Smooth muscle cell (in vitro differentiated cells): ENCODE results near the gene CCDC159. TPM values are rescaled to one million over a fixed set of nuclear protein-coding genes. Genes with fewer than 3 reads are reported as not detected.

Experiments used
- DNase-seq: peaks from one replicate; lab custom pipeline; 2025; ENCODE audit not compliant: unreplicated experiment; lab: John Stamatoyannopoulos, UW
- H2AFZ ChIP-seq: fragments of 200-600 bp; sonication (generic); 2 replicates; pipeline ENCODE4 v1.6.0; 2016; ENCODE audit warnings: antibody characterized with exemption, low read depth, mild to moderate bottlenecking
- H3F3A ChIP-seq: fragments of 200-600 bp; sonication (generic); 2 replicates; pipeline ENCODE4 v1.6.0; 2017; ENCODE audit warnings: antibody characterized with exemption, low read depth
- H3K27ac ChIP-seq: fragments of 200-600 bp; sonication (generic); 2 replicates; pipeline ENCODE4 v1.5.1; 2016; ENCODE audit warnings: low read depth, mild to moderate bottlenecking
- H3K27me3 ChIP-seq: fragments of 200-600 bp; sonication (generic); 2 replicates; pipeline ENCODE4 v1.6.1; 2016; ENCODE audit warnings: low read depth, mild to moderate bottlenecking
- H3K36me3 ChIP-seq: fragments of 200-600 bp; sonication (generic); 2 replicates; pipeline ENCODE4 v1.5.1; 2016; ENCODE audit warnings: low read depth
- H3K4me1 ChIP-seq: fragments of 200-600 bp; sonication (generic); 2 replicates; pipeline ENCODE4 v1.5.1; 2016; ENCODE audit warnings: low read depth
- H3K4me2 ChIP-seq: fragments of 200-600 bp; sonication (generic); 2 replicates; pipeline ENCODE4 v1.6.0; 2016; ENCODE audit warnings: mild to moderate bottlenecking
- H3K4me3 ChIP-seq: fragments of 200-600 bp; sonication (generic); 2 replicates; pipeline ENCODE4 v1.5.1; 2016; ENCODE audit warnings: mild to moderate bottlenecking
- H3K79me2 ChIP-seq: fragments of 200-600 bp; sonication (generic); 2 replicates; pipeline ENCODE4 v1.6.0; 2016; ENCODE audit warnings: low read depth, mild to moderate bottlenecking
- H3K9ac ChIP-seq: fragments of 200-600 bp; sonication (generic); 2 replicates; pipeline ENCODE4 v1.6.0; 2016; ENCODE audit warnings: low read depth
- H3K9me3 ChIP-seq: fragments of 200-600 bp; sonication (generic); replicated peaks from 2 replicates; pipeline ENCODE4 v1.5.1; 2016; ENCODE audit warnings: low read depth
- H4K20me1 ChIP-seq: fragments of 200-600 bp; sonication (generic); 2 replicates; pipeline ENCODE4 v1.6.0; 2016; ENCODE audit warnings: low read depth
- WGBS: methylation state at CpG from one replicate; pipeline ENCODE4 v1.1.7; 2016; ENCODE audit warnings: low lambda C conversion rate; 5-methylcytosine and 5-hydroxymethylcytosine counted together
- polyA plus RNA-seq: library from polyadenylated mRNA; unstranded; fragments of >200 nt; fragmentation: Nextera tagmentation; extraction: Ambion mirVana; gene quantifications from 2 replicates; pipeline ENCODE4 v1.2.1, GENCODE V29; 2016
- total RNA-seq: library from RNA; depleted of rRNA; stranded (reverse); fragments of >200 nt; gene quantifications from 2 replicates; pipeline ENCODE4 v1.2.3, GENCODE V29; 2014
- TF ChIP-seq, protein P1 (sequence below): fragments of 200-600 bp; sonication (generic); IDR thresholded peaks from 2 replicates; pipeline ENCODE4 v1.5.1; 2017; ENCODE audit warnings: borderline replicate concordance, mild to moderate bottlenecking, antibody characterized with exemption; ENCODE audit not compliant: insufficient read depth, poor library complexity, severe bottlenecking

Gene CCDC159, protein sequence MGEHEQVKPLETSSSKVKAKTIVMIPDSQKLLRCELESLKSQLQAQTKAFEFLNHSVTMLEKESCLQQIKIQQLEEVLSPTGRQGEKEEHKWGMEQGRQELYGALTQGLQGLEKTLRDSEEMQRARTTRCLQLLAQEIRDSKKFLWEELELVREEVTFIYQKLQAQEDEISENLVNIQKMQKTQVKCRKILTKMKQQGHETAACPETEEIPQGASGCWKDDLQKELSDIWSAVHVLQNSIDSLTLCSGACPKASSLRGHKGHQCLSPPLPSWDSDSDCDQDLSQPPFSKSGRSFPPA
- total RNA-seq (17.0 and 29.4 TPM in 2 replicates), polyA plus RNA-seq (8.7 and 9.8 TPM in 2 replicates)

DNA sequence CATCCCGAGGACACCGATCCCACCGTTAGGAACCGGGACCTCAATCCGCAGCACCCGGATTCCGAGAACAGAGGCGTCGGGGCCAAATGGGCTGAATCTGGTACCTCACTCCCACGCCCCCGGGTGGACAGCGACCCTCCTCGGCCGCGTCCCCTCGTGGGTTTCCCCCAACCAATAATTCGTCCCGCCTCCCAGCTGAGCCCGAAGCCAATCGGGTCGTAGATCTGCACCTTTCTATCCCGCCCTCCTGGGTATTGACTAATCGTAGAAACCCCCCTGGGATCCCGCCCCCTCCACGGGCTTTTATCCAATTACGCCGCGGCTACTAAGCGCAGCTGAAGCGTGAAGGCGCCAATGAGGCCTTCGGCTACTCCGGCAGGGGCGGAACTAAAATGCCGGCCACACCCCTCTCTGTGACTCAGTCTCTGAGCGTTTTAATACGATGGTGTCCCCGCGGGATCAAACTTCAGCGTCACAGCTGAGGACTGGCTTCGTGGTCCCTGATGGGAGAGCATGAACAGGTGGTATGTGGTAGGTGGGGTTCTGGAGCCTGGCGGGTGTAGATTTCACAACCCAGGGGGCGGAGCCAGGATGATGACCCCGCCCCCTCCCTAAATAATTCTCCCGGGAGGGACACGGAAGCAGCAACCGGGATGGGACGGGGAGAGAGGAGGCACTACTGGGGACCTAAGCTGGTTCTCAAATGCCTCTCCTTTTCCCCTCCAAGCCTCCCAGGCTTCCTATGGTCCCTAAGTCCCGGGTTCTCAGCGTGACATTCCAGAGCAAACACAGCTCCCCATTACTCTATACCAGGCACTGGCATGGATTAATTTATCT, at the start of gene CCDC159, which contains the start of gene TMEM205:
Gene CCDC159 (plus strand): TSS at position 416 of the 837 bp plus-strand sequence. CDS start 88 bp downstream, at position 504.
Gene TMEM205 (minus strand): TSS at position 165 of the 837 bp plus-strand sequence. CDS start 649 bp downstream, outside the sequence.
- peak within 1 kb of the TSS; percentile 81 for H2AFZ ChIP-seq
- no peaks in the 10 kb centered on the region for H3K36me3 ChIP-seq
- WGBS = 2% methylated on average over 49 of the region's 50 CpGs
- no peaks in the 10 kb centered on the region for H3K4me1 ChIP-seq
- peaks cover 3% of the 10 kb centered on the region for H3K79me2 ChIP-seq
- peak within 1 kb of the TSS; percentile 82 for H3K27ac ChIP-seq
- no peaks in the 10 kb centered on the region for H3K9me3 ChIP-seq
- DNase-seq = peak; percentile 90
- peak within 1 kb of the TSS; percentile 91 for H3K9ac ChIP-seq
- no peaks in the 10 kb centered on the region for H4K20me1 ChIP-seq
- H3K4me3 ChIP-seq = peak within 1 kb of the TSS; percentile 73
- no peaks in the 10 kb centered on the region for H3K27me3 ChIP-seq
- H3F3A ChIP-seq = no peaks in the 10 kb centered on the region
- TF ChIP-seq, protein P1, sequence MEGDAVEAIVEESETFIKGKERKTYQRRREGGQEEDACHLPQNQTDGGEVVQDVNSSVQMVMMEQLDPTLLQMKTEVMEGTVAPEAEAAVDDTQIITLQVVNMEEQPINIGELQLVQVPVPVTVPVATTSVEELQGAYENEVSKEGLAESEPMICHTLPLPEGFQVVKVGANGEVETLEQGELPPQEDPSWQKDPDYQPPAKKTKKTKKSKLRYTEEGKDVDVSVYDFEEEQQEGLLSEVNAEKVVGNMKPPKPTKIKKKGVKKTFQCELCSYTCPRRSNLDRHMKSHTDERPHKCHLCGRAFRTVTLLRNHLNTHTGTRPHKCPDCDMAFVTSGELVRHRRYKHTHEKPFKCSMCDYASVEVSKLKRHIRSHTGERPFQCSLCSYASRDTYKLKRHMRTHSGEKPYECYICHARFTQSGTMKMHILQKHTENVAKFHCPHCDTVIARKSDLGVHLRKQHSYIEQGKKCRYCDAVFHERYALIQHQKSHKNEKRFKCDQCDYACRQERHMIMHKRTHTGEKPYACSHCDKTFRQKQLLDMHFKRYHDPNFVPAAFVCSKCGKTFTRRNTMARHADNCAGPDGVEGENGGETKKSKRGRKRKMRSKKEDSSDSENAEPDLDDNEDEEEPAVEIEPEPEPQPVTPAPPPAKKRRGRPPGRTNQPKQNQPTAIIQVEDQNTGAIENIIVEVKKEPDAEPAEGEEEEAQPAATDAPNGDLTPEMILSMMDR = no peak
- H3K4me2 ChIP-seq = peak within 1 kb of the TSS; percentile 89

DNA sequence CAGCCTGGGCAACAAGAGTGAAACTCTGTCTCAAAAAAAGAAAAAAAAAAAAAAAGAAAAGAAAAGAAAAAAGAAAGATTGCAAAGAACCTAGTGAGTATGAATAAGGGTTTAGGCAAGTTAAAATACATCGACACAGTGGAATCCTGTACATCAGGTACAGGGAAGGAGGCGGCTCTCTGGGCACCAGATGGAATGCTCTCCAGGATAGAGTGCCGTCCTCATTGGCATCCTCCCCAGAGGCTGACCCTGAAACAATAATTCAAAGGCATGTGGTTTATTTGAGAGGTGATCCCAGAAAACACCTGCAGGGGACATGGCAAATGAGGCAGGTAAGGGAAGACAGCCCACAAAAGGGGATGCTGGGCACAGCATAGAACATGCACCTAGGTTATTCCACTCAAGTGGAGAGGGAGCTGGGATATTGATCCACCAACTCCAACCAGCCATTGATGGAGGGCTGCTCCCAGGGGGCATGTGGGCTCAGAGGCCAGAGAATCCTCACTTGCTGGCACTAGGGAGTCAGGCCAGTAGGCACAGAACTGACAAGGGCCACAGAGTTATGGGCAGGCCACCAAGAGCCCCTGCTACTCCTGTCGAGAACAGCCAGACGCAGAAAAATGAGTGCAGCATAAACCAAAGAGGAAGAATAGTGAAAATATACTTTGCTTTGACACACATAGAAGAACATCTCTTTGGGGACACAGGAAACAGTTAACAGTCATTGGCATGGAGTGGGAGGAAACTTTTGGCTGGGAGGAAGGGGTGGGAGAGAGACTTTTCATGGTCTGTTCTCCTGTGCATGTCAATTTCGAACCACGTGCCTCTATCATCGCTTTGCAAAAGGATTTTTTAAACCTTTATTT, 46.1 kb upstream of the CCDC159 start:
- no peaks in the 10 kb centered on the region for H3K4me1 ChIP-seq
- WGBS = 81% methylated on average over 8 of the region's 8 CpGs
- no peaks in the 10 kb centered on the region for H3K36me3 ChIP-seq
- TF ChIP-seq, protein P1 = no peak
- no peaks in the 10 kb centered on the region for H3F3A ChIP-seq
- H3K4me3 ChIP-seq = no peak overlapping the region
- H3K9me3 ChIP-seq = no peaks in the 10 kb centered on the region
- no peaks in the 10 kb centered on the region for H3K79me2 ChIP-seq
- H3K27ac ChIP-seq = no peak overlapping the region
- DNase-seq = no peak
- no peaks in the 10 kb centered on the region for H3K27me3 ChIP-seq
- no peaks in the 10 kb centered on the region for H4K20me1 ChIP-seq
- no peak overlapping the region for H3K4me2 ChIP-seq
- H3K9ac ChIP-seq = no peak overlapping the region
- no peak overlapping the region for H2AFZ ChIP-seq

DNA sequence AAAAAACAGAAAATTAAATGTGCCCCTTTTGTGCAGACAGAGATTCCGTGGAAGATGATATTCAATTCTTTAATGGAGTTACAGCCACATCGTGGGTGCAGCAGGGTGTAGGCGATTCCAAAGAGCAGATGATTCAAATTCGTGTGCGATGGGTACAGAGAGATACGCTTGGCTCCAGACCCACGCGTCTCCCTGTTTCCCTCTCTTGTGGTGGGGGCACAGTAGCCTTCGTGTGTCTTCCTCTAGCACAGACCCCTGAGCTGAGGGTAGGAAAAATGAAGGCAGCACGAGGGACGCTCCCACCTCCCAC, 45.6 kb upstream of the CCDC159 start:
- Histone ChIP-seq H3K36me3 (no peaks in the 10 kb centered on the region), H2AFZ (no peak overlapping the region), H3K79me2 (no peaks in the 10 kb centered on the region), H3F3A (no peaks in the 10 kb centered on the region), H3K4me2 (no peak overlapping the region), H3K9me3 (no peaks in the 10 kb centered on the region), H4K20me1 (no peaks in the 10 kb centered on the region), H3K4me1 (no peaks in the 10 kb centered on the region), H3K9ac (no peak overlapping the region), H3K27me3 (no peaks in the 10 kb centered on the region), H3K4me3 (no peak overlapping the region), H3K27ac (no peak overlapping the region)
- 71% methylated on average over 11 of the region's 11 CpGs for WGBS
- TF ChIP-seq, protein P1 = no peak
- no peak for DNase-seq
